ENCODE measurements around the gene NFKBIE.

The NFKBIE gene

DNA sequence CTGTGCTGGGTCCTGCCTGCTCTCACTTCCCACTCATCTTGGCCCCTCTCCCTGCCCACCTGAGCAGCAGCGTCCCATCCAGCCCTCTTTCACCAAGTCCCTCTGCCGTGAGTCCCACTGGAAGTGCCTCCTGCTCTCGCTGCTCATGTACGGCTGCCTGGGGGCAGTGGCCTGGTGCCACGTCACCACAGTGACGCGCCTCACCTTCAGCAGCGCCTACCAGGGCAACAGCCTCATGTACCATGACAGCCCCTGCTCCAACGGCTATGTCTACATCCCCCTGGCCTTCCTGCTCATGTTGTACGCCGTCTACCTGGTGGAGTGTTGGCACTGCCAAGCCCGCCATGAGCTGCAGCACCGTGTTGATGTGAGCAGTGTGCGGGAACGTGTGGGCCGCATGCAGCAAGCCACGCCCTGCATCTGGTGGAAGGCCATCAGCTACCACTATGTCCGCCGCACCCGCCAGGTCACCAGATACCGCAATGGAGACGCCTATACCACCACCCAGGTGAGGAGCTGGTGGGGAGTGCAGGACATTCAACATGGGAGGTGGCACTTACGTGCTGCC, 7.7 kb upstream of the NFKBIE start:
- DNase-seq (ENCODE audit: low read depth in 2 of 2) = no peak

DNA sequence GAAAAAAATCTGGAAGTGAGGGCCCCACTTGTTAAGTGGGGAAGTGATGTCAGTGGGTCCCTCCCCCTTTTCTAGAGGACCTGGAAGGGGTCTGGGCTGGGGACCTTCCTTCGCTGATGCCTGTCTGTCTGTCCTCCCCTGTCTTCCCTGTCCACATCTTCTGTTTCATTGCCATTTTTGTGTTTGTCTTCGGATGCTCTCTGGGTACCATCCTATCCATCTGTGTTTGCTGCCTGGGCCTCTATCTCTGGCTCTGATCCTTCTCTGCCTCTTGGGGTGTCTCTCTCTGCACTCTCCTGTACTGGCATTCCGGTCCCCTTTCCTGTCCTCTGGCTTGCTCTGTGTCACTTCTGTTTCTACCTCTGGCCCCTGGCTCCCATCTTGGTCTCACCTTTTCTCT, 7.2 kb upstream of the NFKBIE start:
- no peak for DNase-seq (ENCODE audit: low read depth in 2 of 2)

DNA sequence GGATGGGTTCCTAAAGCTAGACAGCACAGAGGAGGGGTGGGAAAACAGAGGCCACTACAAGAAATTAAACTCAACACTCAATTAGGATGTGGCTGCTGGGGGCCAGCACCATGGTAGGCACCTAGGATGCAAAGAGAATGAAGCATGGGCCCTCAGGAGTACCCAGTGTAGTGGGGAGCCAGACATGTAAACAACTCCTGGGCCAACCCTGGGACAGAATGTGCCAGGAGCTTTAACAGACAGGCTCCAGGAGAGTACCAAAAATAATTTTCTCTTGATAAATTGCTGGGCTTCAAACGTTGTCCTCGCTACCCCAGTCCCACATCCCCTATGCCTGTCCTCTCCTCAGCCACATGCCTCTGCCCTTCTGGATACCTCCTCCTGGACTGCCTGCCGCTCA, 6.6 kb upstream of the NFKBIE start:
- no peak for DNase-seq (ENCODE audit: low read depth in 2 of 2)

DNA sequence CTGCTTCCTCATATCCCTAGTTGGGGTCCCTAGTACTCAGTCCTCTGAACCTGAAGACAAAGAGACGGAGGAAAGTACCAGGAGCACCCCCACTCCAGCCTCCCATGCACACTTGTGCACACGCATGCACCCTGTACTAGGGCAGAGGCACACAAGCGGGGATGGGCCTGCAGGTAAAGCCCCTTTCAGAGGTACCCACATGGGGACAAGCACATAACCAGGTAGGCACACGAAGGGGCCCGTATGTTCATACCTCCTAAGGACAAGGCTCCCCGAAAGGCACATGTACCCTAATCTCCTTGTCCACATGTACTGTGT, 6.0 kb upstream of the NFKBIE start:
- no peak for DNase-seq (ENCODE audit: low read depth in 2 of 2)

DNA sequence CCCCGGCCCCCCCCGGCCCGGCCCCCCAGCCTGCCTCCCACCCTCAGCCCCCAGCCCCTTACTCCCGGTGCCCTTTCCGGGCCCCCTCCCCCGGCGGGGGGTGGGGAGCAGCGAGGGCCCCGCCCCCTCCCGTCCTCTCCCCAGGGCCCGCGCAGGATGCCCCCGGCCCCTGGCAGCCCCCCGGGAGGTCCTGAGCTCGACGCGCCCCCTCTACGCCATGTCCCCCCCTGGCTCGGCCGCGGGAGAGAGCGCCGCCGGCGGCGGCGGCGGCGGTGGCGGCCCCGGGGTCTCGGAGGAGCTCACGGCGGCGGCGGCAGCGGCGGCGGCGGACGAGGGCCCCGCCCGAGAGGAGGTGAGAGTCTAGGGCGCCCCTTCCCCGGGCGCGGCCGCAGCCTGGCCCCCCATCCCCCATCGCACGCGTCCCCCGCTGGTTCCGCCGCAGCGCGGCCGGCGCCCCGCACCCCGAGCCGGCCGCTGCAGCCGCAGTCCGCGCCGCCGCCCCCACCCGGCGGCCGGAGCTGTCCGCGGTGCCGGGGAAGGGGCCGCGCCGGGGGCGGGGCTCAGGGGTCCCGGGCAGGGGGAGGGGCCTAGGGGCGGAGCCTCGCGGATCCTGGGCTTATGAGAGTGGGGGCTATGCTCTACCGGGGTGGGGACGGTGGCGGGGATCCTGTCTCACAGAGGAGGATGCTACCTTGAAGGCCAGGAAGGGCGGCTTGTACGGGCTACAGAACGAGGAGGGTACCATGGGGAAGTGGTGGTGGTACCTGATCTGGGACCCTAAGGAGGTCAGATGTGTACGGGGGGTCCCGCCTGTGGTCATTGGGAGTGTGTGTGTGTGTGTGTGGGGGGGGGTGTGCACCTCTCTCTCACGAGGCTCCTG, 5.4 kb upstream of the NFKBIE start:
- no peak for DNase-seq (ENCODE audit: low read depth in 2 of 2)

DNA sequence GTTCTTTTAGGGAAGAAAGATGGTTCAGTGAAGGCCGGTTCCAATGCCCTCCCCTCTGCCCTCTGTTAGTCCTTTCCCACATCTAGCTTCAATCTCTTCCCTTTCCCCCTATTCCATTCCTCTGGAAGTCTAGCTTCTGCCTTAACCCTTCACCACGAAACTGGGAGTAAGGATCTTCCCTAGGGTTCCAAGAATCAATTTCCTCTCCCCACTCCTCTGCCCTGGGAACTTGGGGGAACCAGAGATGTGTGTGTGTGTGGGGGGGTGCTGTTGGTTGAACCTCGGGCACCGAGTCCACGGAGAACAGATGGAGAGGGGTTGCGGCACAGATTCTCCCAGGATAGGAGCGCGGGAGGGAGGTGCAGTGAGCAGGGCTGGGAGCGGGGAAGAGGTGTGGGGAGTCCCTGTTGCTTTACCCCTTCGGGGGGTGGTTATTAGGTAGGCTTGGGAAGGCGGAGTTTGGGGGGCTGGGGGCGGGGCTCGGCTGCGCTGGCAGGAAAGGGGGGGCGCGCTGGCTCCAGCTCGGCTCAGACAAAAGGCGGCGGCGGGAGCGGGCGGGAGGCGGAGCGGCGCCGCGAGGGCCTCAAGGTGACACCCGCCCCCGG, 4.7 kb upstream of the NFKBIE start, which contains the start of gene TMEM151B:
TMEM151B (plus strand) TSS at position 530 of the 605 bp plus-strand sequence. CDS start 293 bp downstream, outside the sequence.
- DNase-seq (ENCODE audit: low read depth in 2 of 2) = no peak

DNA sequence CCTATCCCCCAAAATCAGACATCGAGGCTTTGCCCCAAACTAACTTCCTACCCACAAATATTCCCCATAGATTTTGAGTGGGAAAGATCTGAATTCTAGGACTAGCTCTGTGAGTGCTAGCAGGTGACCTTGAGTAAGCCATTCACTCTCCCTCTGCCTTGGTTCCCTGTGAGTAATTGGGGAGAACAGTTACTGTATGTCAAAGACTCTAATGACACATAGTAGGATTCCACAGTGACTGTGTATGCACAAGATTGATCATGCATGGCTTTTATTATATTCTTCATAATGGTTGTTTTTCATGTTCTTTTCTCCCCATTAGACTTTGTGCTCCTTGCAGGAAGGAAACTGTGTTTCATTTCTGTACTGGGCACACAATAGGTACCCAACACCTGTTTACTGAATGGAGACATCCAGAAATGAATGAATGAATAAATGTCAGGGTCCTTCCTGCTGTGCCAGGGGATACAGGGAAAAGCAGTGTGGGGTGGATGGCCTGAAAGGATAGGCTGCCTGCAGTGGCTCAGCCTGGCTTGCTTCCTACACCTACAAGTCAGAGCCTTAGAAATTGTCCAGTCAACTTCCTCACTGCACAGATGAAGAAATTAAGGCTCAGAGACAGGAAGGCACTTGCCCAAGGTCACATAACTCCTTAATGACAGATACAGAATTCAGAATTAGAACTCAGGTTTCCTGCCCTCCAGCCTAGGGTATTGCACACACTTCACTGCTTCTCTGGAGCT, 4.0 kb upstream of the NFKBIE start:
- no peak for DNase-seq (ENCODE audit: low read depth in 2 of 2)

DNA sequence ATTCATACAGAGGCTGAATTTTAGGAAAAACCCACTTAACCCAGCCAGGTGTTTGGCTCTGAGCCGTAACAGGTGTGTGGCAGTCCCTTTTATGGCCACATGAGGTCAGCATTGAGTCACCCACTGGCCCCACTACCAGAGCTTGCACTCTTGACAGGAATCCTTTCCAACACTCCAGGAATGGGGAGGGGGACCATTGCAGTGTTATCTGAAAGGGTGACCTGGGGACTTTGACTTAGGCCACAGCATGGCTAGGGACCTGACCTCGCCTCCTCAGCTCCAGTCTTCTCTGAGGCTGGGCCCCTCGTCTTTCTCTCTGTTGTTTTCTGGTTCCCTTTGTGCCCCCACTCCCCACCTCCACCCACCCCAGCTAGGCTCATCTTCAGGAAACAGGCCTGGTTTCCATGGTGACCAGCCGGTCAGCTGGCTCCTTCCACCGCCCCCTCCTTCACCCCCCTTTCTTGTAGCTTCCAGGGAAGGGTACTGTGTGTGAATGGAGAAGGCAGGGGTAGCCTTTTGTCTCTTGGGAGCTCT, 2.8 kb upstream of the NFKBIE start:
- no peak for DNase-seq (ENCODE audit: low read depth in 2 of 2)

DNA sequence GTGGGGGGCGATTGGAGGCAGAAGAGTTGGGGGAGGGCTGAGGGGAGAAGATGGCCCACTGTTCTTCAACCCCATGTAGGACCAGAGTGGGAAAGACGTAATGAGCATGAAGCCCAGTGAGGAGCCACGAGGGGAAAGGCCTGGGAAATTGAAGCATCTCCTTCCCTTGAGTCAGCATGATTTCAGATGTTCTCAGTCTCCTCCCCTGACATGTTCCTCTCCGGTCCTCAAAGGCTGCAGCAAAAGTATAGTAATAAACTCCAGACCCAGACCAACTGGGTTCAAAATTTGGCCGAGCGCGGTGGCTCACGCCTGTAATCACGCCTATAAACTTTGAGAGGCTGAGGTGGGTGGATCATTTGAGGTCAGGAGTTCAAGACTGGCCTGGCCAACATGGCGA, 1.9 kb upstream of the NFKBIE start:
- no peak for DNase-seq (ENCODE audit: low read depth in 2 of 2)

DNA sequence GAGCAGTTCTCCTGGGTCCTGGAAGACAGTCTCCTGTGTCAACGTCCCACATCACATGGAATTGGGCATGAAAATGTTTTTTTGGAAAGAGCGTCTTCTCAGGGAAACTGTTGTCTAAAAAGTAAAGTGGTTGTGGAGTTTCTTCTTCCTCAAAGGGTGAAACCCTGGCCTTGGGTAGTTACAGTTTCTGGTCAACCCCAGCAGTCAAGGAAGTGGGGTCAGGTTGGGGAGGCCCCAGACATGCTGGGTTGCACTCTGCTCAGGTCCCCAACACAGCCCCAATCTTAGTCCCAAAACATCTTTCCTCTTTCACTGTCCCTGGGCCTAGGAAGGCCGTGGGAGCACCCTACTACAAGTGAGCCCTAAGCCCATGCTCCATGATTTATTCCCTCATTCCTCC, 996 bp upstream of the NFKBIE start:
- DNase-seq (ENCODE audit: low read depth in 2 of 2) = no peak

DNA sequence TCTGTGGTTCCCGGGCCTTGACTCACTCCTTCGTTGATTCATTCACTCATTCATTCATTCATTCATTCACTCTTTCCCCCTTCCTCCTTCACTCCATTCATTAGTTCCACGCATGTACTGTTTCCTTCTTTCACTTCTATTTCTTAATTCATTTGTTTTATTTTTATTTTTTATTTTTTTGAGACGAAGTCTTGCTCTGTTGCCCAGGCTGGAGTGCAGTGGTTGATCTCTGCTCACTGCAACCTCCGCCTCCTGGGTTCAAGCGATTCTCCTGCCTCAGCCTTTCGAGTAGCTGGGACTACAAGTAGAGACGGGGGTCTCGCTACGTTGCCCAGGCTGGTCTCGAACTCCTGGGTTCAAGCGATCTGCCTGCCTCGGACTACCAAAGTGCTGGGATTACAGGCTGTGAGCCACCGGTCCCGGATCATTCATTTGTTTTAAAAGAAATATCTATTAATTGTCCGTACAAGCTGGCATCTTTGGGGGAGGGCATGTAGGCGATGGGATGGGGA, 427 bp upstream of the NFKBIE start:
- DNase-seq (ENCODE audit: low read depth in 2 of 2) = no peak

DNA sequence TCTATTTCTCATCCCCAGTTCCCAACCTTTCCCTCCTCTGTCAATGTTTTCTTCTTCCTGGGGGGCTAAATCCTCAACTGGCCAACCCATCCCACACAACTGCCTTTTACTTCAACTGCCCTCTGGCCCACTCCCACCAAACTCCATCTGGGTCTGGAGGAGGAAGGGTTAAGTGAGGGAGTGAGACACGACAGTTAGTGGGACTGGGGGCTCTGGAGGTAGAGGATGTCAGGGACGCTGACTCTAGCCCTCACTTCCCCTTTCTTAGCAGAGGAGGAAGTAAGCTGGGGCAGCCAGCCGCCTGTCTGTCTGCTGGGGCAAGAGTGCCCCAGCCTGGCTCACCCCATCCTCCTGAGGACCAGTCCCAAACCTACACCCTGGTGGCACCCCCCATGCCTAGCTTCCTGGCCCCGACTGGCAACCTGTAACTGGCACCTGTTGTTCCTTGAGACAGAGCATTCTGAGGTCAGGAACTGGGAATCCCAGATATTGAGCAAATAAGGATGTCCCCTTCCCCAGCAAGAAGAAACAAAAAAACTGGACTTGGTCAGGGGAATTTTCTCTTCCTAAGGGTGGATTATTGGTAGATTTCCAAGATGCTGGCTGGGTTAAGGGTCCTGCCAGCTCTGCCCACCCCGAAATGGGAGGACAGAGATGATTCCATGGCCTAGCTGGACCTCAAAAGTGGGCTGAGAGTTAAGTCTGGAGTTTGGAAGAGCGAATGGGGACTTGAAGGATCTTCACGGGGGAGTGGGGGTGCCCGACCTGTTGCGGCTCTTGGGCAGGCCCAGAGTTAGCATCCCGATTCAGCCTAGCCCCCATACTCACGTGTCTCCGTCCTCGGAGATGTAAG, 971 bp downstream of the NFKBIE start:
- no peak for DNase-seq (ENCODE audit: low read depth in 2 of 2)

DNA sequence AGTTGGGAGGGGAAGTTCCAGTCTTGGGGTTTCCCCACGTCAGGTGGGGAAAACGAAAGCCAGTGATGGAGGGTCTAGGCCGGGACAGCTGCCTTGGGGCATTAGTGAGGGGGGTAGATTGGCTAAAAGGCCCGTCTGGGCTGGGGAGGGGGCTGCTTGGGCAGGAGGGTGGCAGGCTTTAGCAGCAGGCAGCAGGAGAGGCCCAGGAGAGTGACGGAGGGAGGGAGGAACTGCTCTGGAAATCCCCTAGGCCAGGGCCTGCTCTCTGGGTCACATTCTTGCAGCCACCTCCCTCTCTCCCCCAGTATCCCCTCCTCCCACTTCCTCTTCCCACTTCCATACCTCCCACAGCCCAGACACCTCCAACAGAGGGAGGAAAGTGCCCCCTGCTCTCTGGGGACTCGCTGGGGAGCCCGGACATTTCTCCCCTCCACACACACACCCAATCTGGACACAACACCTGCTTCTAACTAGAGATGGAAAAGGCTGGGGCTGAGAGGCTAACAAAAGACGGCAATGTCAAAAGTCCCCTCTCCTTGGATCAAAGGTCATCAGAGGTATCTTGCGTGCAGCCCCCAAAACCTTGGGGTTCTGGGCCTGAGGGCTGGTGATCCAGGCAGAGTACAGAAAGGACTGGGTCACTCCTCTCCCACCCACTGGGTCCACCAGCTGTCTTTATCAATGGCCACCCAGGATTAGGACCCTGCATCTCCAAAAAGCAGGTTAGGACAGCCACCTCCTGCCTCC, 1.8 kb downstream of the NFKBIE start:
- no peak for DNase-seq (ENCODE audit: low read depth in 2 of 2)

DNA sequence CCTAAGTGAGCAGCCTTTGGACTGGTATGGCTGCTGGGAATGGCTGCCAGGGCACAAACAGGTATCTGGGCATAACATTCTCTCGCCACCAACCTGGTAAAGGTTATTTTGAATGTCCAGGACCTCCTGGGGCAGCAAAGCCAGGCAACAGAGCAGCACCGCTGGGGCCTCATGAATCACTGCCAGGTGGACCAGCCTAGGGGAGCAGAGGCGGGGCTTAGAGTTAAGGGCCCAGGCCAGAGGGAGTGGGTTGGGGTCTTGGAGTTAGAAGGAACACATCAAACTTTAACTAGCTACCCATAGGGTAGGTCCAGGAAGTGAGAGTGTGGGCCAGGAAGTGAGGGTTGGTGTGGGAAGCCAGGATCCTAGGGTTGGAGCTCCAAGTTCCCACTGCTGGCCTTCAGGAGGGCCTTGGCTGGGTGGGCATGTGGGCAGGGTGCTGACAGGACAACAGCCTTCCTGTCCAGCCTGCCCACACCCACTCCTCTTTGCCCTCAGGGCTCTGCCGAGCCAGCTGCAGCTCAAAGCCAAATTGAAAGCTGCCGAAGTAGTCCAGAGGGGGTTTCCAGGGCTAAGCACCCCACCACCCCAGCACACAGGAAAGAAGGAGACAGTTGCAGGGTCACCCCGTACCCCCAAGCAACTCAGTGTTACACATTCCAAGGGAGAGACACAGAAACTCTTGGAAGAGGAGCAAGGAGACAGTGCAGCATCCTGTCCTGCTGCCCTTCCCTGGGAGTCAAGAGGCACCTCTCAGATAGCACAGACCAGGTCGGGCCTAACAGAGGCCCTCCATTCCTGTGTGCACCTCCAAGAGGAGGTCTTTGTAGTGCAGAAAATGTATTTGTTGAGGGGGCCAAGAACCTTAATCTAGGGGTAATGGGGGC, 2.6 kb downstream of the NFKBIE start:
- DNase-seq (ENCODE audit: low read depth in 2 of 2) = no peak

DNA sequence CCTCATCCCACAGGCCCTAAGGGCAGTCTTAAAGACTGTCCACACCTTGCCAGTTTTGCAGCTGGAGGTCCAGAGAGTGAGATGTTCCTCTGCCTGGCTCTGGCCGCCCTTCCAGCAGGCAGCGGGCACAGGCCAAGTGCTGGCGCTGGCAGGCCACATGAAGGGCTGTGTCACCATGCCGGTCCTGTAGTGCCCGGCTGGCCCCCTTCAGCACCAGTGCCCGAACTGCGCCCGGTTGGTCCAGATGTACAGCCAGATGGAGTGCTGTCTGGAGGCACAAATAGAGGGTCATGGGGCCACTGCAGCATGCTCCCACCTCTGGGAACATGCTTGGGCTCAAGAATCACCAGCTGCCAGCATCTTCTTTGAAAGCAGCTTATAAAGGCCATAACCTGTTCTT, 3.8 kb downstream of the NFKBIE start:
- DNase-seq (ENCODE audit: low read depth in 2 of 2) = no peak

DNA sequence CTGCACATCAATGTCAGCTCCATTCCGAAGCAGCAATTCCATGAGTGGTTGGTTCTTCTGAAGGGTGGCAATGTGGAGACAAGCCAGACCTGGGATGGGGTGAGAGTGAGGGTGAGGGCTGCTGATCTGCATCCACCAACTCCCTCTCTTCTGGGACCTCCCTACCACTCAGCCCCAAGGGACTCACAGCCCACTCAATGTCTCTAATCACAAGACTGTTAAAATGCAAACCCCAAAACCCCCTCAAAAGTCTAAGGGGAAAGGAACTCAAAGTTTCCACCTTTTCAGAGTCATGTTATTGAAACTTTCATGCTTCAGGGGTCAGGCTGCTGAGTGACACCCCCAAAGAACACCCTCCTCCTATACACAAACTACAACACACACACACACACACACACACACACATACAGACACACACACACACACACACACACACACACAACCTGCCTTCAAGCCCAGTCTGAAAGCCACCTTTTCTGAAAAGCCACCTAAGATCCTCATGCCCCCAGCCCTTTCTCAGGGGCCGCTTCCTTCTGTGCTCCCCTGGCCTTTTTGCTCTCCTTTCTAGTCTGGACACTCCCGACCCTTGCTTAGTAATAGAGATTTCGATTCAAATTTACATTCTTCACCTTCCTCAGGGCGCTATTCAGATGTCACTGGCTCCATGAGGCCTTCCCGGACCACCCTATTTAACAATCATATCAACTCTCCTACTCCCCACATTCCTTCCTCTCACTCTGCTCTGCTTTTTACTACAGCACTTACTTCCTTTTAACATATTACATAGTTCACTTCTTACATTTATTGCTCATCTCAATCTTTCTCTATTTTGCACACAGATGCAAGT, 4.7 kb downstream of the NFKBIE start:
- no peak for DNase-seq (ENCODE audit: low read depth in 2 of 2)

DNA sequence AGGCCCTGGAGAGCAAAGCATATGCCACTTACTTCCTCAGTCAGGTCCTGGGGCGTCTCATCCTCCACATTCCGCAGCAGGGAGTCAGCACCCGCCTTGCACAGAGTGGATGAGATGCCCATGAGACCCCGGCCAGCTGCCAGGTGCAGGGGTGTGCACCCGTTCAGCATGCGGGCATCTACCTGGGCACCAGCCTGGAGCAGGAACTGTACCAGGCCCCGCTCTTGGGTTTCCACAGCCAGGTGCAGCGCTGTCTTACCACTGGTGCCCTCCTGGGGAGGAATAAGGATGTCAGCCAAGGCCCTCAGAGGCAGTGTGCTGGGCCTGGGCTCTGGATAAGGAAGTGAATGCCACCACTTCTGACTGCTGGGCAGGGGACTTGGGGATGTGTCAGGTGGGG, 5.3 kb downstream of the NFKBIE start:
- no peak for DNase-seq (ENCODE audit: low read depth in 2 of 2)

DNA sequence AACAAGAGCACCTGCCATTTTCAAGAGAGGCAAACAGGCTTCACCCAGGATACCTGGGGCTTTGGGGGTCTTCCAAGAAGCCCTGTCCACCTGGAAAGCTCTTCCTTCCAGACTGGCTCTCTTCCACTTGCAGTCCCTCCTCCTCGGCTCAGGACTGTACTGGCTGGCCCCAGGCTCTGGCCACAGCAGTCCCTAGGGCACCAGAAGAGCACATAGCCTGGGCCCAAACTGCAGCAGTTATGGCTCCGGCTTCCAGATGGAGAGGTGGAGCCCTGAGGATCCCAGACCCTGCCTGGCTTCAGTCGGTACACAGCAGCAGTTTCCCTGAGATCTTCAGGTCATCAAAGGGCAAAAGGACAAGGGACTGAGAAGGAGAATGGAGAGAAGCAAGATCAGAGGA, 6.4 kb downstream of the NFKBIE start:
- DNase-seq (ENCODE audit: low read depth in 2 of 2) = no peak
